Fibroblast of lung (primary cell): ENCODE measurements around the gene RBM15B. TPM values are rescaled to one million over a fixed set of nuclear protein-coding genes. Genes with fewer than 3 reads are reported as not detected.

Source experiments
- DNase-seq, 2 donors: peaks; one replicate each; pipeline versions ENCODE4 v3.0.0 to v3.0.0-alpha.2; 2010; ENCODE audit warnings: low read depth in 2 of 2
- H2AFZ ChIP-seq: 2 replicates; pipeline ENCODE4 v1.5.1; 2012; ENCODE audit warnings: low read length, control low read depth, inconsistent platforms
- H3K27ac ChIP-seq: 2 replicates; pipeline ENCODE4 v1.5.1; 2011; ENCODE audit warnings: low read length, control low read depth; ENCODE audit not compliant: insufficient read depth
- H3K27me3 ChIP-seq: 2 replicates; pipeline ENCODE4 v1.5.1; 2011; ENCODE audit warnings: mild to moderate bottlenecking, low read length; ENCODE audit not compliant: control insufficient read depth, insufficient read depth
- H3K36me3 ChIP-seq: 2 replicates; pipeline ENCODE4 v1.5.1; 2011; ENCODE audit warnings: low read length; ENCODE audit not compliant: control insufficient read depth, insufficient read depth
- H3K4me1 ChIP-seq: 2 replicates; pipeline ENCODE4 v1.5.1; 2011; ENCODE audit warnings: low read length; ENCODE audit not compliant: control insufficient read depth, insufficient read depth; ENCODE audit errors: extremely low read depth
- H3K4me2 ChIP-seq: 2 replicates; pipeline ENCODE4 v1.5.1; 2011; ENCODE audit warnings: low read length, control low read depth; ENCODE audit not compliant: insufficient read depth; ENCODE audit errors: extremely low read depth
- H3K4me3 ChIP-seq, 4 experiments: fragments of 200-600 bp in 1 of 4; sonication (generic) in 1 of 4; replicated peaks in 1 of 4; 2 replicates each; pipeline ENCODE4 v1.5.1; 2011 to 2016; ENCODE audit warnings: low read length in 4 of 4, low read depth in 3 of 4, mild to moderate bottlenecking in 3 of 4, control low read depth in 2 of 4, inconsistent platforms in 1 of 4, mixed read lengths in 1 of 4; ENCODE audit not compliant: insufficient read depth in 1 of 4; ENCODE audit errors: control extremely low read depth in 1 of 4
- H3K79me2 ChIP-seq: 2 replicates; pipeline ENCODE4 v1.5.1; 2012; ENCODE audit warnings: mild to moderate bottlenecking, low read length, inconsistent platforms; ENCODE audit not compliant: control insufficient read depth, insufficient read depth
- H3K9ac ChIP-seq: 2 replicates; pipeline ENCODE4 v1.5.1; 2011; ENCODE audit warnings: mild to moderate bottlenecking, low read length, control low read depth; ENCODE audit not compliant: insufficient read depth
- H3K9me3 ChIP-seq: 2 replicates; pipeline ENCODE4 v1.5.1; 2012; ENCODE audit warnings: low read depth, low read length; ENCODE audit not compliant: control insufficient read depth, insufficient read depth
- H4K20me1 ChIP-seq: 2 replicates; pipeline ENCODE4 v1.5.1; 2011; ENCODE audit warnings: low read length; ENCODE audit not compliant: control insufficient read depth, insufficient read depth; ENCODE audit errors: extremely low read depth
- CTCF ChIP-seq, 2 donors: IDR thresholded peaks in 1 of 2; conservative IDR thresholded peaks in 1 of 2; 1 replicate in 1 of 2; 2 replicates in 1 of 2; pipeline ENCODE4 v1.5.1; 2011 to 2012; ENCODE audit warnings: low read length in 2 of 2, control low read depth in 1 of 2, inconsistent platforms in 1 of 2, low read depth in 1 of 2, mild to moderate bottlenecking in 1 of 2
- EZH2 ChIP-seq: IDR thresholded peaks from 2 replicates; pipeline ENCODE4 v1.5.1; 2012; ENCODE audit warnings: low read length, control low read depth, mild to moderate bottlenecking; ENCODE audit errors: missing control alignments
- polyA plus RNA-seq, 2 donors: library from polyadenylated mRNA; depleted of rRNA in 1 of 2; stranded (reverse) in 1 of 2; unstranded in 1 of 2; fragments of >200 nt; gene quantifications; 2 replicates each; pipeline ENCODE4 v1.2.1, GENCODE V29; 2011 to 2012; ENCODE audit warnings: missing spikeins in 1 of 2
- total RNA-seq: library from RNA; depleted of rRNA; stranded (reverse); fragments of >200 nt; gene quantifications from 2 replicates; pipeline ENCODE4 v1.2.1, GENCODE V29; 2014

The RBM15B gene
- total and polyA plus RNA-seq, 2 donors (not counting 1 experiment from before 2014, with no cell fraction given), result 14.7 to 29.9 TPM

- Histone ChIP-seq H3K79me2 (peaks cover 62% of the 10 kb centered on the region), H4K20me1 (peaks cover 1% of the 10 kb centered on the region), H3K9ac (no peak overlapping the region), H3K36me3 (peaks cover 23% of the 10 kb centered on the region), H3K4me3 (peak overlapping the region in 1 of 4 experiments; percentile 80), H3K27ac (no peak overlapping the region), H3K9me3 (no peaks in the 10 kb centered on the region), H3K27me3 (no peaks in the 10 kb centered on the region), H3K4me2 (no peak overlapping the region), H2AFZ (no peak overlapping the region), H3K4me1 (peaks cover 24% of the 10 kb centered on the region)
- DNase-seq, result no peak
- TF ChIP-seq EZH2 (no peak), CTCF (conservative IDR thresholded peaks at IDR 0.05 in 1 of 2, IDR thresholded peaks at IDR 0.05 in 1 of 2; ENCODE audit: low read depth in 1 of 2, low read length in 2 of 2) (peak; percentile 13 to 20)
Observed at GRCh38 chr3:51388286-51389029, 2.6 kb upstream of the RBM15B start.

- no peak overlapping the region for H3K27ac ChIP-seq
Observed at GRCh38 chr3:51389423-51390183, 1.5 kb upstream of the RBM15B start.

More at GRCh38 chr3:51389423-51390183, 1.5 kb upstream of the RBM15B start:
- Histone ChIP-seq H4K20me1 (peaks cover 1% of the 10 kb centered on the region), H3K79me2 (peaks cover 64% of the 10 kb centered on the region), H3K4me2 (peak overlapping the region; percentile 40), H3K9me3 (no peaks in the 10 kb centered on the region), H3K36me3 (peaks cover 32% of the 10 kb centered on the region), H3K27me3 (no peaks in the 10 kb centered on the region), H3K4me3 (no peak overlapping the region), H3K4me1 (peaks cover 24% of the 10 kb centered on the region), H2AFZ (no peak overlapping the region), H3K9ac (no peak overlapping the region)
- TF ChIP-seq CTCF (conservative IDR thresholded peaks at IDR 0.05 in 1 of 2, IDR thresholded peaks at IDR 0.05 in 1 of 2; ENCODE audit: low read depth in 1 of 2, low read length in 2 of 2), result peak; percentile 75 to 84
- no peak for TF ChIP-seq EZH2
- peak; percentile 46 to 48 for DNase-seq
